SH-SY5Y (cell line): Measurements from ENCODE around the gene TANC1.

ENCODE experiments used
- GATA2 ChIP-seq: IDR thresholded peaks from 2 replicates; pipeline ENCODE4 v1.6.1; 2011; ENCODE audit warnings: mild to moderate bottlenecking, low read depth, low read length
- GATA3 ChIP-seq: IDR thresholded peaks from 2 replicates; pipeline ENCODE4 v1.6.1; 2011; ENCODE audit warnings: low read depth, mild to moderate bottlenecking, low read length, moderate library complexity

TANC1 gene

DNA sequence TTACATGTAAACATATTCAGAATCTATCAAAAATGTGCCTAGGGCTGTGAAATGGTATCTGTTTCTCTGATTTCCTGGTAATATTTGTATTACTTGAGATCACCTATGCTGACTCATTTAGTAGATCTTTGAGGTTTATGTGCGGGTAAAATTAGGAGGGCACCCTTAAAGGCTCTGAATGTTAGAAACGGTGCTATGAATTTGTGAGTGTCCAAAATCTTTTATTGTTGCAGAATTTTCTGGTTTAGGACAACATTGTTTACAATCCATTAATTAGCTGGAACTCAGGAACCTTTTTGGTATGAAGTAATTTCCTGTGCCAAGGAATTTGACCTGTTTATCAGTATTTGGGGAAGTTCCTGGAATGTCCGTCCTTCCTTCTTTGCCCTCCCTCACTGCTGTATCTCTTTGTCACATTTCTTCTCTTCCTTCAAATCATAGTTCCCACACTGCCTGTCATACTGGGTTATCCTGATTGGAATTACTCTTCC lies 130.5 kb downstream of the TANC1 start:
- TF ChIP-seq GATA2 (no peak), GATA3 (no peak)

DNA sequence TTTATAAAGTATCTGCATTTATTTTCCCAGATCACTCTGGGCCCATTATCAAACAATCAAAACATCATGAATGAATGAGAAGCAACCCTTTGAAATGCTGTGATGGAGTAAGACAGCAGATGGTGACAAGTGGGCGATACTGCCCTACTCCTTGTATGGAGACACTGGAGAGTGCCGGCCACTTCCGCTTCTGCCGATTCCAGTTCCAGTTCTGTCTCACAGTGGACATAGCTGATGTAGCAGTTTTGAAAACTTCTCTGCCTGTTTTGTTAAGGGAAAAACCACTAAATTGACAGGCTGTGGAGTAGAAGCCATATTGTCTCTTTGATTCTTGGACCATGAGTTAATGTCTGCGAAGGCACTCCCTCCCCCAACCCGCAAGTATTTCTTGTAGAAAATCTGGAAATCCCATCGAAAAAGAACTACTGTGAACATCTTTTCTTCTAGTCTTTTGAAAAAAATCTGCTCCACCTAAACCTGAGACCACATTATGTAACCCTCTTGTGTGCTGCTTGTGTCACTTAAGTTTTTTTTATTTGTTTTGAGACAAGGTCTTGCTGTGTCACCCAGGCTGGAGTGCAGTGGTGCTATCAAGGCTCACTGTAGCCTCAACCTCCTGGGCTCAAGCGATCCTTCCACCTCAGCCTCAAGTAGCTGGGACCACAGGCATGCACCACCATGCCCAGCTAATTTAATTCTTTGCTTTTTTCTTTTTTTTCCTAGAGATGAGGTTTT lies 133.5 kb downstream of the TANC1 start:
- no peak for TF ChIP-seq GATA2

GRCh38 chr2:159103411-159103810 lies 135.0 kb downstream of the TANC1 start:
- no peak for TF ChIP-seq GATA3
- TF ChIP-seq GATA2: no peak

GRCh38 chr2:159106109-159106508 lies 137.7 kb downstream of the TANC1 start:
- no peak for TF ChIP-seq GATA3
- no peak for TF ChIP-seq GATA2

DNA sequence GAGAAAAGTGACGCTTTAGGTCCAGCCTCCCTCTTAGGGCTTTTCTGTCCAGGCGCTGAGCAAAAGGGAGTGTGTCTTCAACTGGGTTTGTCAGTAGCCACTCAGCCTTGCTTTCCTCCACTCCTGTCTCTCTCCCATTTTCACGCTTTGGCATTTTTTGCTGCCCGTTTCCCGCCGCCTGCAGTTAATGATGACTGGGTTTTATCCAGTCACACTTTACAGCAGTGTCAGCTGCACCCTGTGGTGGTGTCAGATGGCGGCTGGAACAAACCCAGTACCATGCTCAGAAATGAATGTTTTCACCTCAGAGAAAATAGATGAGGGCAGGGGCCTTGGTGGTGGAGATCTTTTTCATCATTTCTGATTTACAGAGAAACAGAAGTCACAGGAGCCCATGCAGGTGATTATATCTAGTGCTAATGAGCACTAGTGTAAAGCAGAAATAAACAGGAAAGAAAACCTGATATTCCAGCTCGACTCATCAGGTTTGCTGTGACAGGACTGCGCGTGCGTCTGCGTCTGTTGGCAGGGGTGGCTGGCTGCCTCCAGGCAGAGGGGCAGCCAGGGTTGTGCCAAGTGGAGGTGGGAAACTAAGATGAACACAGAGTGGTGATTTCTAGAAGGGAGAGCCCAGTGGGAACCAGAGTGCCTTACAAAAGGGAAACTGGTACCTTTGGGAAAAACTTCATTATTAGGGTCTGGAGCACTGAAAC lies 139.9 kb downstream of the TANC1 start:
- TF ChIP-seq GATA2 (peak; percentile 40; the same call in 1 of the 2 replicates), GATA3 (no peak)

- TF ChIP-seq GATA3 (no peak), GATA2 (no peak)
Measured at GRCh38 chr2:159109517-159109916, 141.1 kb downstream of the TANC1 start.

- TF ChIP-seq GATA2 (no peak), GATA3 (no peak)
Measured at GRCh38 chr2:159110784-159111183, 142.3 kb downstream of the TANC1 start.

- TF ChIP-seq GATA2 (peak; percentile 24; the same call in 1 of the 2 replicates), GATA3 (no peak)
Measured at GRCh38 chr2:159111346-159111927, 143.0 kb downstream of the TANC1 start.

- TF ChIP-seq GATA2 (no peak), GATA3 (no peak)
Measured at GRCh38 chr2:159114835-159115234, 146.4 kb downstream of the TANC1 start.

DNA sequence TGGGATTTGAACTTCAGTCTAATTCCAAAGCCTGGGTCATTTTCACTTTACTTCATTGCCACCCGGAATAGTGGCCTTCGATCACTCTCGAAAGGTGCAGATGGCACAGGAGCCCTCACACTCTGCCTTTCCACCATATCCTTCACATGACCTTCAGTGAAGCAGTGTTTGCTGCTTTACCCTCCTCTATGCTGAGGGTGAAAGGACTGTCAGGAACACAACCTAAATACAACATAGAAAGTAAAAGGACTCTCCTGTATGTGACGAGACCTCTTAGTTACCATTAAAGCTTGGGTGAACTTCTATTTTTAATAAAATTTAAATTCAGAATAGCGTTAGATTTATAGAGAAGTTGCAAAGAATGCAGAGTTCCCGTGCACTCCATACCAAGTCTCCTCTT lies 148.5 kb downstream of the TANC1 start:
- TF ChIP-seq GATA3: no peak

DNA sequence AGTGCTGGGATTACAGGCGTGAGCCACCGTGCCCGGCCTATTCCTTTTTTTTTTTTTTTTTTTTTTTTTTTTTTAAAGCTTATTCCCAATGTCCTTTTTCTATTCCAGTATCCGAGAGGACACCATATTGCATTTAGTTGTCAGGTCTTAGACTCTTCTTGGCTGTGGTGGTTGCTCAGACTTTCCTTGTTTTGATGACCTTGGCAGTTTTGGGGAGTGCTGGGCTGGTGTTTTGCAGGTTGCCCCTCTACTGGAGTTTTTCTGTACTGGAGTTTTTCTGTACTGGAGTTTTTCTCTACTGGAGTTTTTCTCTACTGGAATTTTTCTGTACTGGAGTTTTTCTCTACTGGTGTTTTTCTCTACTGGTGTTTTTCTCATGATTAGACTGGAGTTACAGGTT lies 149.2 kb downstream of the TANC1 start:
- TF ChIP-seq GATA3: no peak
- TF ChIP-seq GATA2: no peak

- TF ChIP-seq GATA2 (no peak), GATA3 (no peak)
Measured at GRCh38 chr2:159118115-159118858, 149.8 kb downstream of the TANC1 start.

GRCh38 chr2:159118859-159119500 lies 150.5 kb downstream of the TANC1 start:
- TF ChIP-seq GATA3: no peak
- TF ChIP-seq GATA2: no peak
